ENCODE data around the gene SYT1. TPM values are rescaled to one million over a fixed set of nuclear protein-coding genes. Genes with fewer than 3 reads are reported as not detected.

The SYT1 gene
- total RNA-seq, 2 experiments from 2014 or later = not detected

GRCh38 chr12:79406993-79407392 is 542.4 kb downstream of the SYT1 start:
- H3K9me3 Mint-ChIP-seq (ENCODE audit: low read depth) = no peaks in the 10 kb centered on the region
- intact Hi-C loops (cut with DNase I, micrococcal nuclease) = loop anchor here in 1 of 2 experiments (5.0 kb wide), 1 partner anchor 865 kb away; no protein-coding TSS in a partner anchor
- H3K4me1 Mint-ChIP-seq = no peaks in the 10 kb centered on the region
- no peak for DNase-seq
- ChIA-PET POLR2A (no interaction called here), CTCF (no interaction called here)
- ATAC-seq = no peak
- H3K27me3 Mint-ChIP-seq = no peaks in the 10 kb centered on the region
- no peak overlapping the region for H3K4me3 Mint-ChIP-seq
- H3K36me3 Mint-ChIP-seq (ENCODE audit: low read depth) = no peaks in the 10 kb centered on the region
- no peak overlapping the region for H3K27ac Mint-ChIP-seq

GRCh38 chr12:79407671-79408622 is 543.4 kb downstream of the SYT1 start:
- intact Hi-C loops (cut with DNase I, micrococcal nuclease) = loop anchor here in 1 of 2 experiments (5.0 kb wide), 1 partner anchor 864 kb away; no protein-coding TSS in a partner anchor
- Mint-ChIP-seq H3K36me3 (ENCODE audit: low read depth) (no peaks in the 10 kb centered on the region), H3K9me3 (ENCODE audit: low read depth) (no peaks in the 10 kb centered on the region), H3K27ac (no peak overlapping the region), H3K4me1 (no peaks in the 10 kb centered on the region), H3K27me3 (no peaks in the 10 kb centered on the region), H3K4me3 (no peak overlapping the region)
- CTCF ChIA-PET = no interaction called here
- peak; percentile 32 for DNase-seq
- POLR2A ChIA-PET = no interaction called here
- no peak for ATAC-seq

GRCh38 chr12:79408689-79409088 is 544.1 kb downstream of the SYT1 start:
- intact Hi-C loops (cut with DNase I, micrococcal nuclease) = loop anchor here in 1 of 2 experiments (5.0 kb wide), 1 partner anchor 864 kb away; no protein-coding TSS in a partner anchor
- ChIA-PET POLR2A (no interaction called here), CTCF (no interaction called here)
- no peak overlapping the region for H3K27ac Mint-ChIP-seq
- DNase-seq (no peak), ATAC-seq (no peak)
- no peaks in the 10 kb centered on the region for H3K36me3 Mint-ChIP-seq (ENCODE audit: low read depth)
- no peak overlapping the region for H3K4me3 Mint-ChIP-seq
- H3K27me3 Mint-ChIP-seq = no peaks in the 10 kb centered on the region
- no peaks in the 10 kb centered on the region for H3K4me1 Mint-ChIP-seq
- no peaks in the 10 kb centered on the region for H3K9me3 Mint-ChIP-seq (ENCODE audit: low read depth)

GRCh38 chr12:79409562-79409961 is 545.0 kb downstream of the SYT1 start:
- H3K27ac Mint-ChIP-seq = no peak overlapping the region
- ChIA-PET CTCF (no interaction called here), POLR2A (no interaction called here)
- H3K36me3 Mint-ChIP-seq (ENCODE audit: low read depth) = no peaks in the 10 kb centered on the region
- H3K4me1 Mint-ChIP-seq = no peaks in the 10 kb centered on the region
- intact Hi-C loops (cut with DNase I, micrococcal nuclease) = loop anchor here in 1 of 2 experiments (5.0 kb wide), 1 partner anchor 863 kb away; no protein-coding TSS in a partner anchor
- no peaks in the 10 kb centered on the region for H3K27me3 Mint-ChIP-seq
- no peaks in the 10 kb centered on the region for H3K9me3 Mint-ChIP-seq (ENCODE audit: low read depth)
- DNase-seq = no peak
- no peak for ATAC-seq
- H3K4me3 Mint-ChIP-seq = no peak overlapping the region

GRCh38 chr12:79411791-79412190 is 547.2 kb downstream of the SYT1 start:
- ChIA-PET POLR2A (no interaction called here), CTCF (interaction anchor here (0.5 kb wide), 1 partner anchor 267 kb away, joined by 3 read pairs; no protein-coding TSS in a partner anchor)
- intact Hi-C loops (cut with DNase I, micrococcal nuclease) = no loop called here
- no peak for ATAC-seq
- DNase-seq = no peak
- no peak overlapping the region for H3K27ac Mint-ChIP-seq
- no peaks in the 10 kb centered on the region for H3K9me3 Mint-ChIP-seq (ENCODE audit: low read depth)
- no peaks in the 10 kb centered on the region for H3K4me1 Mint-ChIP-seq
- H3K36me3 Mint-ChIP-seq (ENCODE audit: low read depth) = no peaks in the 10 kb centered on the region
- H3K27me3 Mint-ChIP-seq = no peaks in the 10 kb centered on the region
- no peak overlapping the region for H3K4me3 Mint-ChIP-seq

GRCh38 chr12:79413796-79414195 is 549.2 kb downstream of the SYT1 start:
- ATAC-seq = no peak
- POLR2A ChIA-PET = no interaction called here

GRCh38 chr12:79414252-79414651 is 549.7 kb downstream of the SYT1 start:
- no peaks in the 10 kb centered on the region for H3K9me3 Mint-ChIP-seq (ENCODE audit: low read depth)
- no peaks in the 10 kb centered on the region for H3K36me3 Mint-ChIP-seq (ENCODE audit: low read depth)
- ATAC-seq = no peak
- H3K27ac Mint-ChIP-seq = no peak overlapping the region
- no peak overlapping the region for H3K4me3 Mint-ChIP-seq
- H3K4me1 Mint-ChIP-seq = no peaks in the 10 kb centered on the region
- no peak for DNase-seq
- intact Hi-C loops (cut with DNase I, micrococcal nuclease) = no loop called here
- H3K27me3 Mint-ChIP-seq = no peaks in the 10 kb centered on the region
- ChIA-PET CTCF (no interaction called here), POLR2A (no interaction called here)

More at GRCh38 chr12:79413796-79414195, 549.2 kb downstream of the SYT1 start:
- Mint-ChIP-seq H3K4me3 (no peak overlapping the region), H3K36me3 (ENCODE audit: low read depth) (no peaks in the 10 kb centered on the region), H3K4me1 (no peaks in the 10 kb centered on the region), H3K9me3 (ENCODE audit: low read depth) (no peaks in the 10 kb centered on the region), H3K27ac (no peak overlapping the region), H3K27me3 (no peaks in the 10 kb centered on the region)
- intact Hi-C loops (cut with DNase I, micrococcal nuclease) = no loop called here
- CTCF ChIA-PET = no interaction called here
- DNase-seq = no peak

GRCh38 chr12:79415321-79415720 is 550.7 kb downstream of the SYT1 start:
- Mint-ChIP-seq H3K36me3 (ENCODE audit: low read depth) (no peaks in the 10 kb centered on the region), H3K27me3 (no peaks in the 10 kb centered on the region), H3K27ac (no peak overlapping the region), H3K4me3 (no peak overlapping the region), H3K4me1 (no peaks in the 10 kb centered on the region), H3K9me3 (ENCODE audit: low read depth) (no peaks in the 10 kb centered on the region)
- intact Hi-C loops (cut with DNase I, micrococcal nuclease) = loop anchor here in 1 of 2 experiments (5.0 kb wide), 1 partner anchor 322 kb away; no protein-coding TSS in a partner anchor
- ChIA-PET CTCF (no interaction called here), POLR2A (no interaction called here)
- ATAC-seq = no peak
- DNase-seq = no peak

- no peaks in the 10 kb centered on the region for H3K9me3 Mint-ChIP-seq (ENCODE audit: low read depth)
- H3K4me1 Mint-ChIP-seq = no peaks in the 10 kb centered on the region
- ChIA-PET POLR2A (no interaction called here), CTCF (no interaction called here)
- H3K27me3 Mint-ChIP-seq = no peaks in the 10 kb centered on the region
- H3K4me3 Mint-ChIP-seq = no peak overlapping the region
- H3K36me3 Mint-ChIP-seq (ENCODE audit: low read depth) = no peaks in the 10 kb centered on the region
- no peak overlapping the region for H3K27ac Mint-ChIP-seq
- ATAC-seq (no peak), DNase-seq (no peak)
- intact Hi-C loops (cut with DNase I, micrococcal nuclease) = loop anchor here in 1 of 2 experiments (5.0 kb wide), 1 partner anchor 321 kb away; no protein-coding TSS in a partner anchor
Measured at GRCh38 chr12:79415746-79416435, 551.3 kb downstream of the SYT1 start.

GRCh38 chr12:79420146-79420618 is 555.6 kb downstream of the SYT1 start:
- intact Hi-C loops (cut with DNase I, micrococcal nuclease) = no loop called here
- no peaks in the 10 kb centered on the region for H3K4me1 Mint-ChIP-seq
- H3K36me3 Mint-ChIP-seq (ENCODE audit: low read depth) = no peaks in the 10 kb centered on the region

GRCh38 chr12:79421236-79421740 is 556.7 kb downstream of the SYT1 start:
- ChIA-PET POLR2A (no interaction called here), CTCF (no interaction called here)
- Mint-ChIP-seq H3K27ac (no peak overlapping the region), H3K9me3 (ENCODE audit: low read depth) (no peaks in the 10 kb centered on the region), H3K4me1 (no peaks in the 10 kb centered on the region), H3K4me3 (no peak overlapping the region), H3K36me3 (ENCODE audit: low read depth) (no peaks in the 10 kb centered on the region), H3K27me3 (peaks cover 3% of the 10 kb centered on the region)
- ATAC-seq = no peak
- intact Hi-C loops (cut with DNase I, micrococcal nuclease) = no loop called here
- no peak for DNase-seq

More at GRCh38 chr12:79420146-79420618, 555.6 kb downstream of the SYT1 start:
- POLR2A ChIA-PET = no interaction called here
- ATAC-seq (no peak), DNase-seq (no peak)
- CTCF ChIA-PET = interaction anchor here (0.5 kb wide), 1 partner anchor 278 kb away, joined by 3 read pairs; no protein-coding TSS in a partner anchor
- H3K9me3 Mint-ChIP-seq (ENCODE audit: low read depth) = no peaks in the 10 kb centered on the region
- H3K27me3 Mint-ChIP-seq = peaks cover 2% of the 10 kb centered on the region
- no peak overlapping the region for H3K27ac Mint-ChIP-seq
- no peak overlapping the region for H3K4me3 Mint-ChIP-seq

All from activated CD4-positive, alpha-beta T cell treated with anti-CD3 and anti-CD28 coated beads for 36 hours (primary cell).